Adrenal gland (tissue), 12 donors: ENCODE results near the gene TAPT1. TPM values are rescaled to one million over a fixed set of nuclear protein-coding genes. Genes with fewer than 3 reads are reported as not detected.

Experiments used
- DNase-seq, 7 donors: peaks; one replicate each; pipeline ENCODE4 v3.0.0-alpha.2; 2019 to 2020
- H3K27ac ChIP-seq, 5 donors: fragments of 200-600 bp; sonication (generic) in 4 of 5; 1 replicate in 3 of 5; 2 replicates in 2 of 5; pipeline versions ENCODE4 v1.5.1 to v1.8.0; 2016 to 2020; ENCODE audit warnings: mild to moderate bottlenecking in 1 of 5
- H3K27me3 ChIP-seq: fragments of 200-600 bp; 2 replicates; pipeline ENCODE4 v1.8.0; 2021
- H3K36me3 ChIP-seq, 2 donors: fragments of 200-600 bp; replicated peaks in 1 of 2; 1 replicate in 1 of 2; 2 replicates in 1 of 2; pipeline versions ENCODE4 v1.5.1 to v1.8.0; 2018 to 2022
- H3K4me1 ChIP-seq, 2 donors: fragments of 200-600 bp; replicated peaks in 1 of 2; 1 replicate in 1 of 2; 2 replicates in 1 of 2; pipeline versions ENCODE4 v1.5.1 to v1.8.0; 2018 to 2021
- H3K4me3 ChIP-seq, 4 donors: fragments of 200-600 bp; sonication (generic) in 3 of 4; one replicate each; pipeline ENCODE4 v1.5.1; 2016 to 2018
- H3K9me3 ChIP-seq, 3 donors: fragments of 200-600 bp; sonication (generic) in 1 of 3; replicated peaks in 1 of 3; 1 replicate in 2 of 3; 2 replicates in 1 of 3; pipeline versions ENCODE4 v1.5.1 to v1.8.0; 2016 to 2021
- POLR2A ChIP-seq, 2 donors: fragments of 450-650 bp; IDR thresholded peaks; one replicate each; pipeline ENCODE4 v1.6.1; 2017; ENCODE audit warnings: antibody characterized with exemption in 2 of 2, mild to moderate bottlenecking in 2 of 2, moderate library complexity in 1 of 2
- WGBS, 4 donors: extraction: QIAGEN DNeasy Blood & Tissue Kit in 2 of 4; methylation state at CpG; one replicate each; pipeline versions ENCODE4 v1.1.5 to v1.1.7; 2013 to 2017; 5-methylcytosine and 5-hydroxymethylcytosine counted together
- intact Hi-C, 2 donors: fragments of 100-400 bp; cut with DNase I; formaldehyde crosslinking; loops; one replicate each; pipeline versions ENCODE4 v1.14.1 to v1.15.0; 2022 to 2023
- polyA plus RNA-seq, 3 donors: library from polyadenylated mRNA; stranded (reverse); fragments of 200-250 nt in 2 of 3; fragments of 350-450 nt in 1 of 3; fragmentation: Illumina TruSeq in 1 of 3; extraction: RNeasy Lipid Tissue Mini Kit (QIAGEN cat#74804) in 1 of 3; gene quantifications; one replicate each; pipeline ENCODE4 v1.2.3, GENCODE V29; 2013 to 2014
- total RNA-seq, 9 donors: library from RNA; depleted of rRNA in 4 of 9; stranded (reverse); fragments of >200 nt in 4 of 9; fragments of 120-200 nt in 1 of 9; fragmentation: NEBNext Ultra II Directional in 1 of 9; extraction: Animal tissue kit (Norgen Biotek cat#: 25700) in 1 of 9; gene quantifications; one replicate each; pipeline versions ENCODE4 v1.1.0 to v1.2.4, GENCODE V29; 2013 to 2023
- TF ChIP-seq, protein P1 (sequence below), 6 experiments: fragments of 450-650 bp in 4 of 6; fragments of 200-600 bp in 2 of 6; sonication (generic) in 1 of 6; IDR thresholded peaks; 1 replicate in 5 of 6; 2 replicates in 1 of 6; pipeline versions ENCODE4 v1.5.1 to v1.8.0; 2016 to 2021; ENCODE audit warnings: antibody characterized with exemption in 6 of 6, mild to moderate bottlenecking in 2 of 6, moderate library complexity in 1 of 6
- donor health status: healthy with polysubstance abuse.
- donor health status: Bipolar disorder and iron deficiency.
- donor health status: DM: yes; HTN: yes; CAD: no.
- donor health status: DM: no; HTN: no; CAD: no.
- donor health status: DM: no; HTN: no; CAD: no.
- donor health status: DM: yes; HTN: yes; CAD: no.

The TAPT1 gene
- total and polyA plus RNA-seq, 12 donors: 33.2 to 119 (median 51.0) TPM

GRCh38 chr4:16140231-16140878, 85.9 kb downstream of the TAPT1 start:
- Histone ChIP-seq H3K4me1 (no peaks in the 10 kb centered on the region), H3K4me3 (no peak overlapping the region), H3K27me3 (peaks cover 3% of the 10 kb centered on the region), H3K27ac (no peak overlapping the region), H3K9me3 (no peaks in the 10 kb centered on the region), H3K36me3 (no peaks in the 10 kb centered on the region)
- WGBS, 4 donors: 91 to 94% (median 92%) methylated on average over 4 of the region's 4 CpGs
- TF ChIP-seq, protein P1, sequence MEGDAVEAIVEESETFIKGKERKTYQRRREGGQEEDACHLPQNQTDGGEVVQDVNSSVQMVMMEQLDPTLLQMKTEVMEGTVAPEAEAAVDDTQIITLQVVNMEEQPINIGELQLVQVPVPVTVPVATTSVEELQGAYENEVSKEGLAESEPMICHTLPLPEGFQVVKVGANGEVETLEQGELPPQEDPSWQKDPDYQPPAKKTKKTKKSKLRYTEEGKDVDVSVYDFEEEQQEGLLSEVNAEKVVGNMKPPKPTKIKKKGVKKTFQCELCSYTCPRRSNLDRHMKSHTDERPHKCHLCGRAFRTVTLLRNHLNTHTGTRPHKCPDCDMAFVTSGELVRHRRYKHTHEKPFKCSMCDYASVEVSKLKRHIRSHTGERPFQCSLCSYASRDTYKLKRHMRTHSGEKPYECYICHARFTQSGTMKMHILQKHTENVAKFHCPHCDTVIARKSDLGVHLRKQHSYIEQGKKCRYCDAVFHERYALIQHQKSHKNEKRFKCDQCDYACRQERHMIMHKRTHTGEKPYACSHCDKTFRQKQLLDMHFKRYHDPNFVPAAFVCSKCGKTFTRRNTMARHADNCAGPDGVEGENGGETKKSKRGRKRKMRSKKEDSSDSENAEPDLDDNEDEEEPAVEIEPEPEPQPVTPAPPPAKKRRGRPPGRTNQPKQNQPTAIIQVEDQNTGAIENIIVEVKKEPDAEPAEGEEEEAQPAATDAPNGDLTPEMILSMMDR (IDR thresholded peaks at IDR 0.05): no peak
- TF ChIP-seq POLR2A (IDR thresholded peaks at IDR 0.05): no peak
- no peak for DNase-seq
- intact Hi-C loops: no loop called here

DNA sequence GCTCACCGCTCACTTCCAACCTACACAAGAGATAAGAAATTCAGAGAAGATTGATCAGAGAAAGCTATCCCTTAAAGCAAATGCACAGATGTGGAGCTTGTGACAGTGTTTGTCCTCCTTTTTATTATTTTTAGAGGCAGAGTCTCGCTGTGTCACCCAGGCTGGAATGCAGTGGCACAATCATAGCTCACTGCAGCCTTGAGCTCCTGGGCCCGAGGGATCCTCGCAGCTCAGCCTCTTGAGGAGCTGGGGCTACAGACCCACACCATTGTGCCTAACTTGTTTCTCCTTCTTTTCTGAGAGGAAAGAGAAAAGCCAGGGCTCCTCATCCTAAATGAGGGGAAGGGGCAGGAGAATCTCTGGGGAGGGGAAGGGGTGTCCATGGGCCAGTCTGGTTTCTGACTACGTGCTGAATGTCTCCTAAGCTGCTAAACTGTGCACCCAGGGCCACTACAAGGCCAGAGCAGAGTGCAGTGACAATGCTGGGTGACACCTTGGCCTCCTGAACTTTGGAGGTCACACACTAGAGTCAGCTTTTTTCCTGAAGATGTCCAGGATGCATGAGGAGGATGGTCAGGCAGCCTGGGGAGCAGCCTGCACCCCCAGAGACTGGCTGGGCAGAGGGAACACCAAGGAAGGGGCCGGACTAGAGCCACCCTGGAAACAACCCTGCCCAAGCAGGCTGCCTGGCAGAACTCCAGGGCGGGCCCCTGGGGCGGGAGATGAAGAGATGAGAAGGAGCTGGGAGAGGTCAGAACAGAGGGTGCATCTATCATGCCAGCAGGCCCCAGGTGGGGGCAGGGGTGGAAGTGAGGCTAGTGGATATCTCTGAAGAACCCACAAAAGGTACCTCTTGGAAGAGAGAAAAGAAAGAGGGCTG, 87.0 kb downstream of the TAPT1 start:
- Histone ChIP-seq H3K27me3 (peaks cover 3% of the 10 kb centered on the region), H3K4me3 (no peak overlapping the region), H3K9me3 (no peaks in the 10 kb centered on the region), H3K27ac (no peak overlapping the region), H3K36me3 (no peaks in the 10 kb centered on the region), H3K4me1 (no peaks in the 10 kb centered on the region)
- WGBS, 4 donors: 86 to 90% (median 88%) methylated on average over 7 to 8 of the region's 8 CpGs
- no peak for DNase-seq
- TF ChIP-seq, protein P1 (IDR thresholded peaks at IDR 0.05): no peak
- TF ChIP-seq POLR2A (IDR thresholded peaks at IDR 0.05): no peak
- intact Hi-C loops: no loop called here

GRCh38 chr4:16136827-16137226, 89.4 kb downstream of the TAPT1 start:
- 82 to 90% (median 86%) methylated on average over 3 to 5 of the region's 5 CpGs for WGBS, 4 donors

GRCh38 chr4:16136311-16136710, 90.0 kb downstream of the TAPT1 start:
- Histone ChIP-seq H3K9me3 (no peaks in the 10 kb centered on the region), H3K36me3 (no peaks in the 10 kb centered on the region), H3K4me1 (no peaks in the 10 kb centered on the region), H3K27ac (no peak overlapping the region), H3K4me3 (no peak overlapping the region), H3K27me3 (peaks cover 3% of the 10 kb centered on the region)
- TF ChIP-seq, protein P1 (IDR thresholded peaks at IDR 0.05): no peak
- no peak for TF ChIP-seq POLR2A (IDR thresholded peaks at IDR 0.05)
- 25 to 81% (median 38%) methylated on average over 1 of the region's 1 CpG for WGBS, 4 donors
- intact Hi-C loops: no loop called here
- DNase-seq: no peak

More at GRCh38 chr4:16136827-16137226, 89.4 kb downstream of the TAPT1 start:
- H3K4me3 ChIP-seq: no peak overlapping the region
- intact Hi-C loops: no loop called here
- H3K27me3 ChIP-seq: peaks cover 3% of the 10 kb centered on the region
- DNase-seq: no peak
- H3K4me1 ChIP-seq: no peaks in the 10 kb centered on the region
- H3K36me3 ChIP-seq: no peaks in the 10 kb centered on the region
- H3K9me3 ChIP-seq: no peaks in the 10 kb centered on the region
- no peak overlapping the region for H3K27ac ChIP-seq
- no peak for TF ChIP-seq POLR2A (IDR thresholded peaks at IDR 0.05)
- TF ChIP-seq, protein P1 (IDR thresholded peaks at IDR 0.05): no peak
